Activated CD4-positive, alpha-beta T cell treated with anti-CD3 and anti-CD28 coated beads for 36 hours (primary cell): Measurements from ENCODE around the gene USP36. TPM values are rescaled to one million over a fixed set of nuclear protein-coding genes. Genes with fewer than 3 reads are reported as not detected.

Source experiments
- ATAC-seq: fragments of 200-7000 bp; cut with Tn5 transposase; one replicate; pipeline ENCODE4 v1.10.0; 2021; ENCODE audit warnings: mild to moderate bottlenecking, moderate library complexity
- CTCF ChIA-PET: fragments of 350-600 bp; sonication (Branson Sonifier 250); formaldehyde crosslinking; loops from one replicate; lab custom pipeline; 2021; ENCODE audit warnings: antibody characterized with exemption; lab: Charles Lee
- POLR2A ChIA-PET: fragments of 350-600 bp; sonication (Branson Sonifier 250); formaldehyde crosslinking; loops from one replicate; lab custom pipeline; 2021; ENCODE audit warnings: antibody characterized with exemption, inconsistent platforms; lab: Charles Lee
- DNase-seq: peaks from one replicate; pipeline ENCODE4 v3.0.0-alpha.2; 2020
- H3K27ac Mint-ChIP-seq: one replicate; pipeline ENCODE4 v1.8.0; 2021; ENCODE audit warnings: mixed read lengths
- H3K27me3 Mint-ChIP-seq: one replicate; pipeline ENCODE4 v1.8.0; 2021; ENCODE audit warnings: mixed read lengths
- H3K36me3 Mint-ChIP-seq: one replicate; pipeline ENCODE4 v1.8.0; 2021; ENCODE audit warnings: low read depth, mixed read lengths
- H3K4me1 Mint-ChIP-seq: one replicate; pipeline ENCODE4 v1.8.0; 2021; ENCODE audit warnings: mixed read lengths
- H3K4me3 Mint-ChIP-seq: one replicate; pipeline ENCODE4 v1.8.0; 2021; ENCODE audit warnings: mild to moderate bottlenecking, moderate library complexity, mixed read lengths
- H3K9me3 Mint-ChIP-seq: one replicate; pipeline ENCODE4 v1.8.0; 2021; ENCODE audit warnings: low read depth, mixed read lengths
- intact Hi-C, 2 experiments: fragments of 100-400 bp; cut with DNase I in 1 of 2; cut with micrococcal nuclease in 1 of 2; formaldehyde crosslinking; loops; one replicate each; pipeline versions ENCODE4 v1.14.2 to v1.15.1; 2022 to 2024; cut with DNase I, micrococcal nuclease
- total RNA-seq, 2 experiments: library from RNA; stranded (reverse); gene quantifications; one replicate each; pipeline ENCODE4 v1.2.3, GENCODE V29; 2021

USP36 gene
- total RNA-seq, 2 experiments from 2014 or later = 90.1 to 92.5 TPM

DNA sequence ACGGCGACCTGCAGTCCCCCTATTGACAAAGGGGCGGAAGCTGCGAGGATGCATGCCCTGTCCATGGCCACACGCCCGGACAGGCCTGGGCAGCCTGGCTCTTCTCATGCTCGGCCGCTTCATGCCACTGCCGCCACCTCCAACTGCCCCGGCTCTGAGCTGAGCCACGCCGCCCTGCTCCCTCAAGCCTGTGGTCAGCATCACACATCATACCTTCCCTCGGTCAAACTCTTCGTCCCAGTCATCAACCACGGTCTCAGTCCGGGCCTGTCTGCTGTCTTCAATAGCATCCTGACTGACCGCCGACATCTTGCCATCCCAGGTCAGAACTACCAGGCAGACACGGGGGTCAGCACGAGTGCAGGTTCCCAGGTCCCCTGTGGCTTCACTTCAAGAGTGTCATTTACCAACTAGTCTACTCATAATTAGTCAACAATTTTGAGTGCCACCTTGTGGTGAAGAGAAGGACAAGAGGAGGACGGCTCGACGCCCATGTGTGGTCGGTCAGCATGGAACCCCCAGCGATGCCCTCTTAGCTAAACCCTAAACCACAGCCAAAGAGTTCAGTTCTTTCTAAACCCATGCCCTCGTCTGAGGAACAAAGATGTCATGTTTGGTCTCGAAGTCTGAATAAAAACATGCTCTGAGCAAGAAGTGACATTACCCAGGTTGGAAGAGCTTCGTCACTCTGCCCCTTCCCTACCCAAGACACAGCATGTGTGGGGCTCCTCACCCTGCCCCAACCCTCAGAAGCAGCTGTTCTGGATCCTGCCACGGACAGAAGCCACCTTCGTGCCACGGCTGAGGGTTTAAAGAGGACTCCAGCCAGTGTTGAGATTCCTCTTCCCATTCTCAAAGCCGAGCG is 41.7 kb downstream of the USP36 start:
- ATAC-seq (peak; percentile 66), DNase-seq (peak; percentile 48)
- H3K27me3 Mint-ChIP-seq = no peaks in the 10 kb centered on the region
- CTCF ChIA-PET = interaction anchor here (0.5 to 1.1 kb wide), 5 partner anchors 9 to 194 kb away, joined by 3 to 6 read pairs (median 3); no protein-coding TSS in a partner anchor
- H3K4me1 Mint-ChIP-seq = peaks cover 48% of the 10 kb centered on the region
- H3K36me3 Mint-ChIP-seq = peaks cover 73% of the 10 kb centered on the region
- intact Hi-C loops = no loop called here
- peak overlapping the region; percentile 92 for H3K27ac Mint-ChIP-seq
- POLR2A ChIA-PET = no interaction called here
- no peaks in the 10 kb centered on the region for H3K9me3 Mint-ChIP-seq
- H3K4me3 Mint-ChIP-seq = no peak overlapping the region

DNA sequence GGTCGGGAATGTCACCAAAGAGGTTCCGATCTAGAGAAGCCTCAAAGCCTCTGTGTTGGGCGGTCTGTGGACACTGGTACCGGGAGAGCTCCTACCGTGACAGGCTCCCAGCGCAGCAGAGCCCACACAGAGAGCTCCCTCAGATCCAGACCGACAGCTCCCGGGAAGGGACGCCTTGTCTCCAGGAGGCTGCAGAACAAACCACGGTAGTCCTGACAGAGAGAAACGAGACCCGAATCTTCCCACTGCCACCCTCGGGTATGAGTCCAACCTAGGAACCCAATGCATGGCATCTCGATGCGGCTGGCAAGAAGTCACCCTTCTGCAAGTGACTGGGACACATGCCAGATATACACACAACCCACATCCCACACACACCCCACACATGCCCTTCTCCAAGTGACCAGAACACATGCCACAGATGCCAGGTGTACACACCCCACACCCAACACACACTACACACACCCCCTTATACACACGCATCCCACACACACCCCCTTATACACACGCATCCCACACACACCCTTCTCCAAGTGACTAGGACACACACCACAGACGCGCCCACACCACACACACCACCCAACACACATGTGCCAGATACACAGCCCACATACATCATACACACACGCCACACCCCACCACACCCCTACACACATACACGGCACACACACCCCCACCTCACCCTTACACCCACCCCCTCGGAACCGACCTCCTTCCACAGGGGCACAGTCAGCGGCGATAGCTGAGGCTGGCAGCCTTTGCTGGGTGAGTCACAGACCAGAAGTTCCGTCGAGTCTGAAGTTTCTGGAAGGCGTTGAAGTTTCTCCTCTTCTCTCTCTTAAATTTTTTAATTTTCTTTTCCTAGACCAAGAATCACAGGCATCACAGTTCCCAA is 42.7 kb downstream of the USP36 start:
- DNase-seq (no peak), ATAC-seq (peak; percentile 27)
- H3K4me3 Mint-ChIP-seq = no peak overlapping the region
- no peaks in the 10 kb centered on the region for H3K27me3 Mint-ChIP-seq
- intact Hi-C loops = no loop called here
- H3K9me3 Mint-ChIP-seq = no peaks in the 10 kb centered on the region
- peaks cover 44% of the 10 kb centered on the region for H3K4me1 Mint-ChIP-seq
- CTCF ChIA-PET = interaction anchor here (0.6 to 1.1 kb wide), 3 partner anchors 8 to 162 kb away, joined by 3 to 4 read pairs (median 4); no protein-coding TSS in a partner anchor
- H3K36me3 Mint-ChIP-seq = peaks cover 73% of the 10 kb centered on the region
- POLR2A ChIA-PET = no interaction called here
- H3K27ac Mint-ChIP-seq = peak overlapping the region; percentile 23

DNA sequence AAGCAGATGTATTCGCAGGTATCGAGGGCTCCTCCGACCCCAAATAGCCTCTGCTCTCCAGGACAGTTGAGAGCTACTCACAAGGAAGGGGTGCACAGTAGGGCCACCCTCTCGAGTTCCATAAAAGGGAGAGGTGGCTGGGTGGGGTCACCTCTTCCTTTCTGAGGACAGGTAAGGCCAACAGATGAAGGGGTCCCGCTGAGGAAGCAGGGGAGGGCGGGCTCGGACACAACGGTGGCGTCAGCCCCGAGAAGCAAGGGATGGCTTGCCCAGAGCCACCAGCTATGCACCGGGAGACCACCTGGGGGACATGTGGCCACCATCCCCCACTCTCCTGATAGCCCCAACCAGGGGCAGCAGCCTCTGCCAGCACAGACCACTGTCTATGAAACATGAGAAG is 43.4 kb downstream of the USP36 start:
- no peak for DNase-seq
- intact Hi-C loops = no loop called here
- H3K27ac Mint-ChIP-seq = no peak overlapping the region
- H3K4me1 Mint-ChIP-seq = peaks cover 44% of the 10 kb centered on the region
- POLR2A ChIA-PET = interaction anchor here (0.9 kb wide), 1 partner anchor 18 kb away, joined by 3 read pairs; no protein-coding TSS in a partner anchor
- H3K36me3 Mint-ChIP-seq = peaks cover 68% of the 10 kb centered on the region
- no peak for ATAC-seq
- H3K27me3 Mint-ChIP-seq = no peaks in the 10 kb centered on the region
- H3K4me3 Mint-ChIP-seq = no peak overlapping the region
- no peaks in the 10 kb centered on the region for H3K9me3 Mint-ChIP-seq
- CTCF ChIA-PET = interaction anchor here (0.6 kb wide), 1 partner anchor 163 kb away, joined by 4 read pairs; no protein-coding TSS in a partner anchor

DNA sequence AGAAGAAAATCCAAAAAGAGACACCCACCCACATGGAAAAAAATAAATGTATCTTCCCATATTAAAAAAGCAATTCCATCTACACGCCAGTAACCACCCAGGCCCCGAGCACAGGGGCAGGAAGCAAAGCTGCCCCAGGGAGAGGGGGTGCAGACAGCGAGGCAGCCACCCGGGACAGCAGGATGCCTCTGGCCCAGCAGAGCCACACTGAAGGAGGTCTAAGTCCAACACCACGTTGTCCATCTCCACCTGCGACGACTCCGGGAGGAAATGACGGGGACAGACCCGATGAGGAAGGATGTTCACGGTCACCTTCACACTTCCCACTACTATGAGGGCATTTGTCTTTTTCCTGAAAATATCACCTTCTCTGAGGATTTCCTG is 44.1 kb downstream of the USP36 start:
- Mint-ChIP-seq H3K27ac (peak overlapping the region; percentile 2), H3K36me3 (peaks cover 66% of the 10 kb centered on the region), H3K4me3 (no peak overlapping the region), H3K27me3 (no peaks in the 10 kb centered on the region), H3K4me1 (peaks cover 50% of the 10 kb centered on the region), H3K9me3 (no peaks in the 10 kb centered on the region)
- ATAC-seq = no peak
- DNase-seq = no peak
- ChIA-PET POLR2A (interaction anchor here (0.9 kb wide), 1 partner anchor 17 kb away, joined by 3 read pairs; no protein-coding TSS in a partner anchor), CTCF (interaction anchor here (0.5 kb wide), 1 partner anchor 101 kb away, joined by 3 read pairs; no protein-coding TSS in a partner anchor)
- intact Hi-C loops = no loop called here

DNA sequence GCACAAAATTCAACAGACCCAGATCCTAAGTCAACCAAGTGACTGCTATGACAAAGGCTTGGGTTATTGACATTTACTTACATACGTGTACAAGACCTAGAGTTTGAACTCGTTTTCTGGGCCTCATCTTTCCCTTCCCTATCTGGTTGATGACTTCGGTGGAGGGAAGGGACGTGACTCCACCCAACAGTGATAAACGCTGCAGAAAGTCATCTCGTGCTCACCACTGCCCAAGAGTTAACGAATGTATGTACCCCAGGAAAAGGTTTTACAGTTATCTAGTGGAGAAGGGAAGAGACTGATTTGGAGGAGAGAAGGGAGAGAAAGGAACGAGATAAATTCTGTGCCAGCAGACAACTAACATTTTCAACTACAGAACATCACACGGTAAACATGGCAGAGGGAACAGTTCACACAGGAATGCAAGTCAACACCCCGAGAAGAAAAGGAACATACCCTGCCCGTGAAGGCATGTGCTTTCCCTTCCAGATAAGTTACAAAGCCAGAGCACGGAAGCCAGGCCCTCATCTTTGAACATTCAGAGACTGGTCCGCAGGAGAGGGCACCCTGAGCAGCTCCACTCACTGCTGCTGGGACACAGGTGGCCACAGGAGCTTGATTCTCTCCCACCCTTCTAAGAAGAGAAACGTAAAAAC is 44.6 kb downstream of the USP36 start:
- no peaks in the 10 kb centered on the region for H3K9me3 Mint-ChIP-seq
- intact Hi-C loops = no loop called here

DNA sequence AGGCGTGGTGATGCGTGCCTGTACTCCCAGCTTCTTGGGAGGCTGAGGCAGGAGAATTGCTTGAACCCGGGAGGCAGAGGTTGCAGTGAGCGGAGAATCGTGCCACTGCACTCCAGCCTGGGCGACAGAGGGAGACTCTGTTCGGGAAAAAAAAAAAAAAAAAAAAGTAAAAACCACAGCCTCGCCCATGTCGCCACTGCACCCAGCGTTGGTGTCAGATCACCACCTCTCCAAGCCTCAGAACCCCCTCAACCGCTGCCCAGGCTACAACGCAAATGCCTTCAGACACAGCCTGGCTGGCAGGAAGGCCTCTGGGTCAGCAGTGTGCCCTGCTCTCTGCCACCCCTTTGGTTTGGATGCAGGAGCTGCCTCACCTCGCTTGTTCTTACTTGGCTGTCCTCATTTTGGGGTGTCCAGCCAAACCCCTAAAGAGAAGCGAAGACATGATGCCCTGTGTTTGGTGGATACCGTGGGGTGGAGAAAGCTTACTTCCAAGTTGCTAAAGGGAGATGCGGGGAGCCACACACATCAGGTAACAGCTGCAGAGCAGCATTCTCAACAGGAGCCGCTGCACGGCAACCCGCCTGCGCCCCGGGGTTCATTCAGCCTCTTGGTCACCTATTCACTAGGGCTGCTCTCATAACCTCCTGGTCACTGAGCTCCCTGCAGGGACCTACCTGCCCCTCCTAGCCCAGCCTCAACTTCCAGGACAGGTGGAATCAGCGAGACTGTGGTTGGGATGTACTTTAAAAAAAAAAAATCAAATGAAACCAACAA is 45.6 kb downstream of the USP36 start:
- POLR2A ChIA-PET = interaction anchor here (0.7 kb wide), 1 partner anchor 1467 kb away, joined by 7 read pairs; no protein-coding TSS in a partner anchor
- H3K27me3 Mint-ChIP-seq = no peaks in the 10 kb centered on the region
- H3K27ac Mint-ChIP-seq = no peak overlapping the region
- peaks cover 61% of the 10 kb centered on the region for H3K36me3 Mint-ChIP-seq
- H3K9me3 Mint-ChIP-seq = no peaks in the 10 kb centered on the region
- no peak for DNase-seq
- CTCF ChIA-PET = no interaction called here
- ATAC-seq = no peak
- H3K4me1 Mint-ChIP-seq = peaks cover 49% of the 10 kb centered on the region
- no peak overlapping the region for H3K4me3 Mint-ChIP-seq
- intact Hi-C loops = no loop called here

More for the DNA sequence above, 44.6 kb downstream of the USP36 start:
- Mint-ChIP-seq H3K4me3 (no peak overlapping the region), H3K27ac (peak overlapping the region; percentile 2), H3K27me3 (no peaks in the 10 kb centered on the region), H3K4me1 (peaks cover 48% of the 10 kb centered on the region), H3K36me3 (peaks cover 61% of the 10 kb centered on the region)
- no peak for ATAC-seq
- ChIA-PET POLR2A (no interaction called here), CTCF (no interaction called here)
- DNase-seq = no peak

DNA sequence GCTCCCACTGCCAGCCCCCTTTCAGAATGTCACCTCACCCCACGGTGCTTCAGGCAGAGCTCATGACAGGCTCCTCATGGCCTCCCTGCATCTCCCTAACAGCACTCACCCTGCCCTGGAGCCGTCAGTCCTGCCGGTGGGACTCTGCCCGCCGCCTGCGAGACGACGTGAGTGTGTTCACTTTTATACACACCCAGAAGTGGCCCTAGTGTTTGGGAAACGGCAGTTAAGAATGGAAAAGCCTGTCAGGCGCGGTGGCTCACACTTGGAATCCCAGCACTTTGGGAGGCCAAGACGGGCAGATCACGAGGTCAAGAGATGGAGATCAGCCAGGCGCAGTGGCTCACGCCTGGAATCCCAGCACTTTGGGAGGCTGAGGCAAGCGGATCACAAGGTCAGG is 46.2 kb downstream of the USP36 start:
- Mint-ChIP-seq H3K4me1 (peaks cover 51% of the 10 kb centered on the region), H3K9me3 (no peaks in the 10 kb centered on the region), H3K27ac (peak overlapping the region; percentile 17), H3K4me3 (no peak overlapping the region), H3K27me3 (no peaks in the 10 kb centered on the region), H3K36me3 (peaks cover 63% of the 10 kb centered on the region)
- no peak for DNase-seq
- POLR2A ChIA-PET = interaction anchor here (0.7 kb wide), 1 partner anchor 1468 kb away, joined by 7 read pairs; no protein-coding TSS in a partner anchor
- ATAC-seq = no peak
- intact Hi-C loops = no loop called here
- CTCF ChIA-PET = no interaction called here

DNA sequence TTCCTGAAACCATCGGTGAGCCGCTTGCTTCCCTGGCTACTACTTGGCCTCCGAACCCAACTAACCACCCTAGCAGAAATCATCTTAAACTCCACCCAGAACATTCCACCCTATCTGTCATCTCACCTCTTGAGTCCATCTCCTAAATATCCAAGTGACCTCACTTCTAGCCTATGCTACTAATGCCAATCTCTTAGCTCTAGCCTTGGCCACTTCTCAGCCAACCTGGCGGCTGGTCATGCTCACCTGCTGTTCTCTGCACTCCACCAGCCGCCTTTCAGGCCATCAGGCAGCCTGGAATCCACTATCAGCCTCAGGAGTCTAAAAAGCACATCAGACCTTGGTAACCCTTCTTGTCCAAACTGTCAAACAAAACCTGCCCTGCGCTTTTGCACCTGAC is 46.6 kb downstream of the USP36 start:
- Mint-ChIP-seq H3K27me3 (no peaks in the 10 kb centered on the region), H3K4me1 (peaks cover 51% of the 10 kb centered on the region)

DNA sequence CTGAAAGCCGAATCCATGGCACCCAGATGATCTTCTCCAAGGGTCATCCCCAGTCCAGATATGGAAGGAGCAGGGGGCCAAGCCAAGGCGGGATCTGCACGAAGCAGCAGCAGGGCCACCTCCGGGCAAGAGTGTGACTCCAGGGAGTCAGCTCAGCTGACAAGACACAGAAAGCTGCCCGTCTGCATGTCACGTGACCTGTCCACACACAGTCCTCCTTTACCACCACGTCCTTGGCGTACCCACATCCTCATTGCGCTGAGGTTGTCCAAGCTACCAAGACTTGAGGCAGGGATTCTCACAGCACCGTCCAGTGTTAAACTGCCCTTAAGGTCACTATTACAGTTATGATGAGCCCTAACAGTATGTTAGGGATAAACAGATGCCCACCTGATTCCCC is 47.2 kb downstream of the USP36 start:
- CTCF ChIA-PET = no interaction called here
- POLR2A ChIA-PET = no interaction called here

More for the DNA sequence above, 46.6 kb downstream of the USP36 start:
- DNase-seq (no peak), ATAC-seq (no peak)
- H3K9me3 Mint-ChIP-seq = no peaks in the 10 kb centered on the region
- intact Hi-C loops = no loop called here
- POLR2A ChIA-PET = no interaction called here
- peaks cover 58% of the 10 kb centered on the region for H3K36me3 Mint-ChIP-seq
- H3K4me3 Mint-ChIP-seq = no peak overlapping the region
- peak overlapping the region; percentile 4 for H3K27ac Mint-ChIP-seq
- CTCF ChIA-PET = no interaction called here

DNA sequence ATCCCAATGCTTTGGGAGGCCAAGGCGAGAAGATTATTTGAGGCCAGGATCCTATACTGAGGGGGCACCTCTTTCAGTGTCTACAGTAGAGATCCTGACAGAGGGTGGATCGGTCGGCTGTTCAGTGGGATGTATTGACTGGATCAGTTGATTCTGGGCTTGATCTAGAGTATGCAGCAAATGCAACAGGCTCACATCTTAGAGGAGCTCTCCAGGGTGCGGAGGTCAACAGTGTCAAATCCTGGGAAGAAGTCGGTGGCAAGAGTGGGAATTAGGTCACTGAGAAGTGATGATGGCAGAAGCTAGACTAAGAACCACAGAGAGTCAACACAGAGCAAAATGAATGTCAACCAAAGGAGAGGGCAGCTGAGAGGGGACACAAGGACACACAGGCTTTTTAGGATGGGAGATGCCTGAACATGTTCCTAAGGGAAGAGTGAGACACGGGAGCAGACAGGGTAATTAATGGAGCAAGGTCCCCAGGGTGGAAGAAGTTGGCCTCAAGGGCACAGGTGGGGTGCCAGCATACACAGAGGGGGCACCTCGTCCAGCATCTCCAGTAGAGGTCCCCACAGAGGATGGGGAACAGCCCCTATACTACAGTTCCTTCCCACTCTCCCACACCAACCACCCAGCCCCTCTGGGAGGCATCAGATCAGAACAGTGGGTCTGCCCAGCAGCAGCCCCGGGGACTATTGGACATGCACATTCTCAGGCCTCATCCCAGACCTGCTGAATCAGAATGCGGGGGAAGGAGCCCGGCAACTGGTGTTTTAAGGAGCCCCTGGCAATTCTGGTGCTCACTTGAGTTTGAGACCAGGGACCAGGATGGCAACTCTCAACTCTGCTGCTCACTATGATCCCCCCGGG is 48.5 kb downstream of the USP36 start:
- ChIA-PET POLR2A (no interaction called here), CTCF (no interaction called here)
- ATAC-seq (no peak), DNase-seq (no peak)
- no peaks in the 10 kb centered on the region for H3K9me3 Mint-ChIP-seq
- H3K27ac Mint-ChIP-seq = peak overlapping the region; percentile 48
- peaks cover 56% of the 10 kb centered on the region for H3K36me3 Mint-ChIP-seq
- peaks cover 53% of the 10 kb centered on the region for H3K4me1 Mint-ChIP-seq
- no peak overlapping the region for H3K4me3 Mint-ChIP-seq
- no peaks in the 10 kb centered on the region for H3K27me3 Mint-ChIP-seq
- intact Hi-C loops = no loop called here

More for the DNA sequence above, 47.2 kb downstream of the USP36 start:
- Mint-ChIP-seq H3K27me3 (no peaks in the 10 kb centered on the region), H3K4me3 (no peak overlapping the region), H3K36me3 (peaks cover 53% of the 10 kb centered on the region), H3K9me3 (no peaks in the 10 kb centered on the region), H3K27ac (no peak overlapping the region), H3K4me1 (peaks cover 50% of the 10 kb centered on the region)
- intact Hi-C loops = no loop called here
- ATAC-seq (no peak), DNase-seq (no peak)
